Measurements from ENCODE around the gene CDC42EP4. TPM values are rescaled to one million over a fixed set of nuclear protein-coding genes. Genes with fewer than 3 reads are reported as not detected.

The CDC42EP4 gene
- total RNA-seq, 1 experiment from 2014 or later = 25.8 TPM

- Mint-ChIP-seq H3K4me1 (ENCODE audit: low read depth, unreplicated experiment) (no peaks in the 10 kb centered on the region), H3K9me3 (ENCODE audit: unreplicated experiment) (no peaks in the 10 kb centered on the region), H3K4me3 (ENCODE audit: unreplicated experiment) (no peak overlapping the region), H3K36me3 (ENCODE audit: insufficient read depth, unreplicated experiment) (no peaks in the 10 kb centered on the region), H3K27ac (ENCODE audit: unreplicated experiment) (no peak overlapping the region), H3K27me3 (ENCODE audit: insufficient read depth, unreplicated experiment) (no peaks in the 10 kb centered on the region)
- Histone ChIP-seq H3K4me3 (ENCODE audit: low read depth, low read length) (no peak overlapping the region), H3K4me1 (no peaks in the 10 kb centered on the region), H3K36me3 (ENCODE audit: control insufficient read depth, insufficient read depth, low read length) (no peaks in the 10 kb centered on the region), H3K27me3 (replicated peaks; ENCODE audit: control insufficient read depth, insufficient read depth, low read length) (no peaks in the 10 kb centered on the region), H3K9me3 (no peaks in the 10 kb centered on the region)
- TF ChIP-seq CTCF (IDR thresholded peaks at IDR 0.05; ENCODE audit: insufficient read depth in 1 of 2, low read depth in 1 of 2, low read length in 1 of 2, severe bottlenecking in 1 of 2, unreplicated experiment in 1 of 2) = no peak
- BruUV-seq (replicated peaks) = no TSS peak
- POLR2A ChIA-PET = no interaction called here
- CTCF ChIA-PET = interaction anchor here (0.7 to 3.5 kb wide), 4 partner anchors 13 to 114 kb away, joined by 3 to 37 read pairs (median 4); partner anchors contain the start of gene CDC42EP4
- intact Hi-C loops (cut with micrococcal nuclease; ENCODE audit: unreplicated experiment) = loop anchor here (1.0 kb wide), 1 partner anchor 114 kb away; no protein-coding TSS in a partner anchor
- no peak for DNase-seq
Observed at GRCh38 chr17:73256220-73256619, 55.6 kb downstream of the CDC42EP4 start.

- intact Hi-C loops (cut with micrococcal nuclease; ENCODE audit: unreplicated experiment) = loop anchor here (1.0 to 2.0 kb wide), 3 partner anchors 57 to 529 kb away; partner anchors contain the start of gene CDC42EP4
- Mint-ChIP-seq H3K4me3 (ENCODE audit: unreplicated experiment) (no peak overlapping the region), H3K27me3 (ENCODE audit: insufficient read depth, unreplicated experiment) (no peaks in the 10 kb centered on the region), H3K36me3 (ENCODE audit: insufficient read depth, unreplicated experiment) (no peaks in the 10 kb centered on the region), H3K9me3 (ENCODE audit: unreplicated experiment) (no peaks in the 10 kb centered on the region), H3K4me1 (ENCODE audit: low read depth, unreplicated experiment) (no peaks in the 10 kb centered on the region), H3K27ac (ENCODE audit: unreplicated experiment) (no peak overlapping the region)
- BruUV-seq (replicated peaks) = no TSS peak
- ChIA-PET CTCF (interaction anchor here (0.8 to 3.5 kb wide), 6 partner anchors 24 to 133 kb away, joined by 3 to 37 read pairs (median 4); partner anchors contain the start of gene CDC42EP4), POLR2A (no interaction called here)
- no peak overlapping the region for H3K4me3 ChIP-seq (ENCODE audit: low read depth, low read length)
- peak; percentile 95 to 98 for TF ChIP-seq CTCF (IDR thresholded peaks at IDR 0.05; ENCODE audit: insufficient read depth in 1 of 2, low read depth in 1 of 2, low read length in 1 of 2, severe bottlenecking in 1 of 2, unreplicated experiment in 1 of 2)
- H3K9me3 ChIP-seq = no peaks in the 10 kb centered on the region
- H3K4me1 ChIP-seq = no peaks in the 10 kb centered on the region
- H3K27me3 ChIP-seq (replicated peaks; ENCODE audit: control insufficient read depth, insufficient read depth, low read length) = no peaks in the 10 kb centered on the region
- no peaks in the 10 kb centered on the region for H3K36me3 ChIP-seq (ENCODE audit: control insufficient read depth, insufficient read depth, low read length)
- peak in 1 of 2 experiments; percentile 67 for DNase-seq
Observed at GRCh38 chr17:73255671-73256181, 56.1 kb downstream of the CDC42EP4 start.

- H3K9me3 Mint-ChIP-seq (ENCODE audit: unreplicated experiment) = no peaks in the 10 kb centered on the region
- no peaks in the 10 kb centered on the region for H3K36me3 Mint-ChIP-seq (ENCODE audit: insufficient read depth, unreplicated experiment)
- no peak overlapping the region for H3K4me3 Mint-ChIP-seq (ENCODE audit: unreplicated experiment)
- POLR2A ChIA-PET = no interaction called here
- Histone ChIP-seq H3K4me1 (no peaks in the 10 kb centered on the region), H3K9me3 (no peaks in the 10 kb centered on the region), H3K27me3 (replicated peaks; ENCODE audit: control insufficient read depth, insufficient read depth, low read length) (no peaks in the 10 kb centered on the region), H3K36me3 (ENCODE audit: control insufficient read depth, insufficient read depth, low read length) (no peaks in the 10 kb centered on the region), H3K4me3 (ENCODE audit: low read depth, low read length) (no peak overlapping the region)
- no peak overlapping the region for H3K27ac Mint-ChIP-seq (ENCODE audit: unreplicated experiment)
- no peak for TF ChIP-seq CTCF (IDR thresholded peaks at IDR 0.05; ENCODE audit: insufficient read depth in 1 of 2, low read depth in 1 of 2, low read length in 1 of 2, severe bottlenecking in 1 of 2, unreplicated experiment in 1 of 2)
- H3K4me1 Mint-ChIP-seq (ENCODE audit: low read depth, unreplicated experiment) = no peaks in the 10 kb centered on the region
- BruUV-seq (replicated peaks) = no TSS peak
- intact Hi-C loops (cut with micrococcal nuclease; ENCODE audit: unreplicated experiment) = no loop called here
- CTCF ChIA-PET = no interaction called here
- DNase-seq = no peak
- no peaks in the 10 kb centered on the region for H3K27me3 Mint-ChIP-seq (ENCODE audit: insufficient read depth, unreplicated experiment)
Observed at GRCh38 chr17:73251871-73252270, 59.9 kb downstream of the CDC42EP4 start.

All from Caco-2 (cell line).